Iris pigment epithelial cell (primary cell): Measurements from ENCODE around the gene DRGX.

Experiments used
- DNase-seq: peaks from one replicate; pipeline ENCODE4 v3.0.0-alpha.2; 2011; ENCODE audit warnings: low read depth

DRGX gene

DNA sequence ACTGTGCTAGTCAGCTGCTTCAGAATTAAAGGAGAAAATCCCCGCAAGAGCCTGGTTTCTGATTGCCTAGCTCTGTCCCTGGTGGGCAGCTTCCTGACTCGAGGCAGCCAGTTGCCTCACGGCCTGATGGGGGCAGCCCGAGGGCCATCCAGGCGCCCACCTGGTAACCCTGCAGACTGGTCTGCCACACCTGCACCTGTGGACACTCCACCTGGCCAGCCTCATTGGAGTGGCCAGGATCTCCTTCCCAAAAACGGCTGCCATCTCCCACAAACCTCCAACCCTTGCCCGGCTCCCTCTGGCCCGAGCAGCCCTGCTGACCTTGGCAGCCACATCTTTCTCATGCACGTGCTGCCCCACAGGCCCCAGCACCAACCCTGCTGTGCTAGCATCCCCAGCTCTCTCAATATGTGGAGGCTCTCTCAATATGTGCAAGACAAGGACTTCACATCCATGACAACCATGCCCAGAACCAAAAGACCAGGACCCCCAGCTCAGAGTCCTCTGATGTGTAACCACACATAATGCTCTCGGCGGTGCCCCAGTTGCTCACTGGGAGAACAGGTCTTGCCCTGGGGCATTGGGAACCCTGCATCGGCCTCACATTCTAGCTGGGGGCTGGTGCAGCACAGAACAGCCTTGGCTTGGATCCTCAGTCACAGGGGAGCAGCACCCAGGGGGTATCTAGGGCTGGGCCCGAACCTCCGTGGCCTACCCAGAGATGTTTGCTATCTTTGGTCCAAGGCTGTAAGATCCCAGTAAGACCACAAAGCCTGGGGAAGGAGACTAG is 14.6 kb downstream of the DRGX start:
- no peak for DNase-seq

GRCh38 chr10:49379596-49380410 is 16.1 kb downstream of the DRGX start:
- peak; percentile 7 for DNase-seq

DNA sequence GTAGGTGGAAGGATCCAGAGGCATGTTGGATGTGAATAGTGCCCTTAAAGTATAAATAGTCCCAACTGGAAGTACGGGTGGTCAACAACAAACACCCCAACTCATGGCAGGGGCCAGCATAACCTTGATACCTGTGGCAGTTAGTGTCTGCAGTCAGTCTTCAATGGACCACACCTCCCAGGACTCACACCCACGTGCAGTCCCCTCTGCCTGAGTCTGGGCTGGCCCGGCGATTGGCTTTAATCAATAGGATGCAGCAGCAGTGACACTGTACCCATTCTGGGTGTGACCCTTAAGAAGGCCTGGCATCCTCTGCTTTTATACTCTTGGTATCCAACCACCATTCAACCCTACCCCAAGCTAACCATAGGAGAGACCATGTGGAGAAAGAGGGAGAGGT is 18.6 kb downstream of the DRGX start:
- DNase-seq = no peak

- DNase-seq = no peak
Observed at GRCh38 chr10:49375611-49376010, 20.3 kb downstream of the DRGX start.

DNA sequence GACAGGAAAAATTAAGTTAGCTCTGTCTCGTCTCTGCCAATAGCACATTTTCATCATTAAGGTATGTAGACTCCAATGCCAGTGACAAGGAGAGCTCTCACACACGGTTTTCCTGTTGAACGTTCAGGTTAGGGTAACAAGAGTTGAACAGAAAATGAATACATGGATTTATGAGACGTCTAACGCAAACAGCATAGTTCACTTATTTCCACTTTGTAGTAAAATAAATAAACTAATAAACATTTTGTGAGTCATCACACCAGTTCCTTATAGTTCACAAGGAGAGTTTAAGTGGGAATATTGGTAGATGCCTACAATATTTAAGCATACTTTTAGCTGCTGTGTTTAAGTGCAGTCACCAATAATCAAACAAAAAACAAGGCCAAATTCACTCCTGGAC is 21.1 kb downstream of the DRGX start:
- no peak for DNase-seq

DNA sequence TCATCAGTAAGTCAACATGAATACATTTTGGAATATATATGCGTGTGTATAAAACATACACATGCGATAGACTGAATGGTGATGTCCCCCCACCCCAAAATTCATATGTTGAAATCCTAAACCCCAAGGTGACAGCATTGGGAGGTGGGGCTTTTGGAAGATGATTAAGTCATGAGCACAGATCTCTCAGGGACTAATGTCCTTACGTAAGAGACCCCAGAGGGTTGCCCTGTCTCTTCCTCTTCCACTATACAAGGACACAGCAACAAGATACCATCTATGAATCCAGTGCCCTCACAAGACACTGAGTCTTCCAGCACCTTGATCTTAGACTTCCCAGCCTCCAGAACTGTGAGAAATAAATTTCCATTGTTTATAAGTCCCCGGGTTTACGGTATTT is 22.5 kb downstream of the DRGX start:
- DNase-seq = no peak

- DNase-seq = no peak
Observed at GRCh38 chr10:49371967-49372366, 23.9 kb downstream of the DRGX start.

GRCh38 chr10:49370326-49371100 is 25.4 kb downstream of the DRGX start:
- no peak for DNase-seq

DNA sequence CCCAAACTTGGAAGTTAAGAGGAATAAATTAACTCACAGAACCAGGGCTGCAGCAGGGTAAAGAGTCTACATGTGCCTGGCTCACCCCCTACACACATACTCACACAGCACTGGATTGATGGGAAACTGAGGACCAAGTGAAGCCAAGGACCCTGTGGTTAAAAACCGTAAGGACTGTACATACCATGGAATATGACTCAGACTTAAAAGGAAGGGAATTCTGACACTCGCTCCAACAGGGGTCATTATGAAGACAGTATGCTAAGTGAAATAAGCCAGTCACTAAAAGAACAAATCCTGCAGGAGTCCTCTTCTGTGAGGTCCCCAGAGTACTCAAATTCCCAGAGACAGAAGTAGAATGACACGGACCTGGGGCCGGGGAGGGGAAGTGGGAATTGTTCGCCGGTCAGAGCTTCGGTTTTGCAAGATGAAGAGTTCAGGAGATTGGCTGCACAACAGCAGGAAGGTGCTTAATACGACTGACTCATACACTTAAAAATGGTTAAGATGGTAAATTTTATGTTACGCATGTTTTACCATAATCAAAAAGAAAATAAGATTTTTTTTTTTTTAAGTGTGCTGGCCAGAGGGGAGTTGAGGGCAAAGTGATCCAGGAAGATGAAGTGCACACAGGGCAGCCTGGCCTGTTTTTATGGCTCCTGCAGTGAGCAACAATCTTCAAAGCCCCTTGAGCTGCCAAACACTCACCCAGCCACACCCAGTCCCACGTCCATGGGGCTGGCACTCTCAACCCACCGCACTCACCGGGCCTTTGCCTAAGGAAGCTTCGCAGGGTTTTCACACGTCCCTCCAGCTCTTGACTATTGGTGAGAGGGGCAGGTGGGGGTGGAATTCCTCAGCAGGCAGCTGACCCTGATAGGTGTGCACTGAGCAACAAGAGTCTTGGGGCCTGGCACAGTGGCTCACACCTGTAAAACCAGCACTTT is 26.4 kb downstream of the DRGX start:
- DNase-seq = peak; percentile 11

GRCh38 chr10:49368256-49368655 is 27.6 kb downstream of the DRGX start:
- DNase-seq = no peak

DNA sequence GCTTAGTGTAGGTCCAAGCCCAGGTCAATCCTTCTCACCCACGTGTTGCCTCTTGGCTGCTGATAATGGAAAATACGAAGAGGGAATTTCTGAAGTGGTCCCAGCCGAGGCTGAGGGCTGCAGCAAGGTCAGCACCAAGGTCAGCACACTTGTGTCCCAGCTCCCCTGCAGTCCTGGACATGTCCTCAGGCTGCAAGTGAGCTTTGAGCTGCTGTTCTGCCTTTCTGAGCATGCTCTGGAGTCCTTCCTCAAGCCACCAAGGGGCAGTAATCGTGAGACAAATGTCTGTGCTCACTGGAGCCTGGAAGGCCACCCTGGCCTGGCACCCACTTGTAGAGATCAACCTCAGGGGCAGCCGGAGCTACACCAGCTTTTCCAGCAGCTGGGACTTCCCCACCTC is 28.3 kb downstream of the DRGX start:
- DNase-seq = no peak

DNA sequence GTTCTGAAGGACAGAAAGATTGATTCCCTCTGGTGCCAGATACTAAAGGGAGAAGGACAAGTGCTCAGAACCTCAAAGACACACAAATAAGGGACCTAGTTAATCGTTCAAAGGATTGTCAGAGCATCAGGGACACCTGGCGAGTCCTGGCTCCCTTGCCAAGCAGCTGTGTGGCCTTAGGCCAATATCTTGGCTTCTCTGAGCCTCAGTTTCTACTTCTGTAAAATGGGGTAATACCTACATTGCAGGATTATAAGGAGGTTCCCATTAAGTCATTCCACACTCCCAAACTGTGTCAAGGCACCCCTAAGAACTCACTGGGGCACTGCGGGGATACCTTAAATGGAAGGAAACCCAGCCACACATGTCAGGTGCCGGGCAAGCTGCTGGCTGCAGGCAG is 29.4 kb downstream of the DRGX start:
- no peak for DNase-seq

- no peak for DNase-seq
Observed at GRCh38 chr10:49365675-49366415, 30.0 kb downstream of the DRGX start.

DNA sequence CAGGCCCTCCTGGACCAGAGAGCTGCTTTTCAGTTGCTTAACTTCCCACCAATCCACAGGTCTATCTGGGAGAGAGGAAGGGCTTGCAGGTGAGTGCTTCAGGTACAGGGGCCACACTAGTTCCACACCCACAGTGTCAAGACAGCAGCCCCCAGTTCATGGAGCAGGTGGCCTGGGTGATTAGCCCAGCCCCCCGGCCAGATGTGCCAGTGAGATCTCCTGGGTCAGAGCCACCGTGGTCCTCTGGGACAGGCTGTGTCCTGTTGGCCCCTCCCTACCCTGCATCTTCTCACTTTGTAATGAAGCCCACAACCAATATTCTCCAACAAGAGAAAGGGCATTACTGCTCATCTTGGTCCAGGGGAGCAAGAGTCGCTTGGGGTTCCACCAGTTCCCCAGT is 30.6 kb downstream of the DRGX start:
- no peak for DNase-seq

GRCh38 chr10:49364747-49365146 is 31.1 kb downstream of the DRGX start:
- no peak for DNase-seq

- DNase-seq = no peak
Observed at GRCh38 chr10:49364051-49364450, 31.8 kb downstream of the DRGX start.

- no peak for DNase-seq
Observed at GRCh38 chr10:49363309-49364031, 32.4 kb downstream of the DRGX start.

DNA sequence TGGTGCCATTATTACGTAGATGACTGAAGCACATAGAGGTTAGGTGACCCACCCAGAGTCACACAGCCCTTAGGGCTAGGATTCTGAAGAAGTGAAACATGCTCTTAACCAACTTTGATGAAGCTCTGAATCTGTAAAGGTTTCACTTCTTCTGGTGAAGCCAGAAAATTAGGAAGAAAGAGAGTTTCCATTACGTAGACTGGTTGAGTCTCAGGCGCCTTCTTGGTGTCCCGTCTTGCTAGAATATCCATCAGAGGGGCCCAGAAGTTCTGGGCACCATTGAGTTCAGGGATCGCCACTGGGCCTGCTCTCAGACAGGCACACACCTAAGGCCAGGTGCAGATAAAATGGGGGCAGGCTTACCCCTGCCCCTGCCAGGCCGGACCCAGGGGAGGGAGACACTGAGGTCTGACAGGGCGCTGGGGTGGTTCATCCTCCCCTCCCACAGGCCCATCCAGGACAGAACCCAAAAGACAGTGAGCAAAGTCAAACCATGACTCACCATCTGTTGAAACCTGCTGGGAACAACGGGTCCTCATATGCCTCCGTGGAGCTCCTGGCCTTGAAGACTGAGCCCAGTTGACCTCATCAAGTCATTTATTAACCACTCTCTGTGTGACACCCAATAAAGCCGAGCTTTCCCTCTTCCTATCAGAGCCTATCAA is 33.2 kb downstream of the DRGX start:
- DNase-seq = no peak

GRCh38 chr10:49361735-49362568 is 33.9 kb downstream of the DRGX start:
- DNase-seq = no peak
